T-helper 2 cell (primary cell): ENCODE results near the gene TTC23.

Source experiments
- DNase-seq, 5 experiments: peaks; one replicate each; pipeline versions ENCODE4 v3.0.0 to v3.0.0-alpha.2; 2012 to 2022

Gene TTC23

DNA sequence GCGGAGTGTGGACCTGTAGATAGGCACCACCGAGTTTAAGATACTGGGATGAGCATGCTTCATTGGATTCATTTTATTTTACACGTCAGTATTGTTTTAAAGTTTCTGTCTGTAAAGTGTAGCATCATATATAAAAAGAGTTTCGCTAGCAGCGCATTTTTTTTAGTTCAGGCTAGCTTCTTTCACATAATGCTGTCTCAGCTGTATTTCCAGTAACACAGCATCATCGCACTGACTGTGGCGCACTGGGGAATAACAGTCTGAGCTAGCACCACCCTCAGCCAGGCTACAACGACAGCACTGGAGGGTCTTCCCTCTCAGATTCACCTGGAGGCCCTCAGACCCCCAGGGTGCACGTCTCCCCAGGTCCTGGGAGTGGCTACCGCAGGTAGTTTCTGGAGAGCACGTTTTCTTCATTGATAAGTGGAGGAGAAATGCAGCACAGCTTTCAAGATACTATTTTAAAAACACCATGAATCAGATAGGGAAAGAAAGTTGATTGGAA lies 115.0 kb downstream of the TTC23 start:
- no peak for DNase-seq

DNA sequence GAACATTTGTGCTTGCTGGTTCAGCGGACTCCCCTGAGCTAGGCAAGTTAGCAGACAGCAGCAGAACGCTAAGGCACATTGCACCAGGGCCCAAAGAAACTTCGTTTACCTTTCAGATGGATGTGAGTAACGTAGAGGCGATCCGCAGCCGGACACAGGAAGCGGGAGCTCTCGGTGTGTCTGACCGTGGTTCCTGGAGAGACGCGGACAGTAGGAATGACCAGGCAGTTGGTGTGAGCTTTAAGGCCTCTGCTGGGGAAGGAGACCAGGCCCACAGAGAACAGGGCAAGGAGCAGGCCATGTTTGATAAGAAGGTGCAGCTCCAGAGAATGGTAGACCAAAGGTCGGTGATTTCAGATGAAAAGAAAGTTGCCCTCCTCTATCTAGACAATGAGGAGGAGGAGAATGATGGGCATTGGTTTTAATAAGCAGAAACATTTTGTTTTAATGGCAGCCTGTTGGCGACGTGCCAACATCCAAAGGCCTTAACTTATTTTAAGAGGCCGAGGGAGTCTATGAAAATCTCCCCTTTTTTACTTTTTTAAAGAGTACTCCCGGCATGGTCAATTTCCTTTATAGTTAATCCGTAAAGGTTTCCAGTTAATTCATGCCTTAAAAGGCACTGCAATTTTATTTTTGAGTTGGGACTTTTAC lies 116.6 kb downstream of the TTC23 start:
- no peak for DNase-seq

DNA sequence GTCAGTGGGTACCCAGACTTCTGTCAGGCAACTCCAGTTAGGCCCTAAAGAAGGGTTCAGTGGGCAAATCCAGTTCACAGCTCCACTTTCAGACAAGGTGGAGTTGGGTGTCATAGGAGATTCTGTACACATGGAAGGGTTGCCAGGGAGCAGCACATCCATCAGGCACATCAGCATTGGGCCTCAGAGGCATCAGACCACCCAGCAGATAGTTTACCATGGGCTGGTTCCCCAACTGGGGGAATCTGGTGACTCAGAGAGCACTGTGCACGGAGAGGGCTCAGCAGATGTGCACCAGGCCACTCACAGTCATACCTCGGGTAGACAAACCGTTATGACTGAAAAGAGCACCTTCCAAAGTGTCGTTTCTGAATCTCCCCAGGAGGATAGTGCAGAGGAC lies 117.3 kb downstream of the TTC23 start:
- DNase-seq, result no peak

DNA sequence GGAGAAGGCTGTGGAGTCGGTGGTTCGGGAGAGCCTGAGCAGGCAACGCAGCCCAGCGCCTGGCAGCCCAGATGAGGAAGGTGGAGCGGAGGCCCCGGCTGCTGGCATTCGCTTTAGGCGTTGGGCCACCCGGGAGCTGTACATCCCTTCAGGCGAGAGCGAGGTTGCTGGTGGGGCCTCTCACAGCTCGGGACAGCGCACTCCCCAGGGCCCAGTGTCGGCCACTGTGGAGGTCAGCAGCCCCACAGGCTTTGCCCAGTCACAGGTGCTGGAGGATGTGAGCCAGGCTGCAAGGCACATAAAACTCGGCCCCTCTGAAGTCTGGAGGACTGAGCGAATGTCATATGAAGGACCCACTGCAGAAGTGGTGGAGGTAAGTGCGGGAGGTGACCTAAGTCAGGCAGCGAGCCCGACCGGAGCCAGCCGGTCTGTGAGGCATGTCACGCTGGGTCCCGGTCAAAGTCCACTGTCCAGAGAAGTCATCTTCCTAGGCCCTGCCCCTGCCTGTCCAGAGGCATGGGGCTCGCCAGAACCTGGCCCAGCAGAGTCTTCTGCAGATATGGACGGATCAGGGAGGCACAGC lies 117.8 kb downstream of the TTC23 start:
- DNase-seq, result no peak

DNA sequence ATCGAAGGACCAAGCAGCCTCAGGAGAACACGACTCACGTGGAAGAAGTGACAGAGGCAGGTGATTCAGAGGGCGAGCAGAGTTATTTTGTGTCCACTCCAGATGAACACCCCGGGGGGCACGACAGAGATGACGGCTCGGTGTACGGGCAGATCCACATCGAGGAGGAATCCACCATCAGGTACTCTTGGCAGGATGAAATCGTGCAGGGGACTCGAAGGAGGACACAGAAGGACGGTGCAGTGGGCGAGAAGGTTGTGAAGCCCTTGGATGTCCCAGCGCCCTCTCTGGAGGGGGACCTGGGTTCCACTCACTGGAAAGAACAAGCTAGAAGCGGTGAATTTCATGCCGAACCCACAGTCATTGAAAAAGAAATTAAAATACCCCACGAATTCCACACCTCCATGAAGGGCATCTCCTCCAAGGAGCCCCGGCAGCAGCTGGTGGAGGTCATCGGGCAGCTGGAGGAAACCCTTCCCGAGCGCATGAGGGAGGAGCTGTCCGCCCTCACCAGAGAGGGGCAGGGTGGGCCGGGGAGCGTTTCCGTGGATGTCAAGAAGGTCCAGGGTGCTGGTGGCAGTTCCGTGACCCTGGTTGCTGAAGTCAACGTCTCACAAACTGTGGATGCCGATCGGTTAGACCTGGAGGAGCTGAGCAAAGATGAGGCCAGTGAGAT lies 118.5 kb downstream of the TTC23 start:
- no peak for DNase-seq

DNA sequence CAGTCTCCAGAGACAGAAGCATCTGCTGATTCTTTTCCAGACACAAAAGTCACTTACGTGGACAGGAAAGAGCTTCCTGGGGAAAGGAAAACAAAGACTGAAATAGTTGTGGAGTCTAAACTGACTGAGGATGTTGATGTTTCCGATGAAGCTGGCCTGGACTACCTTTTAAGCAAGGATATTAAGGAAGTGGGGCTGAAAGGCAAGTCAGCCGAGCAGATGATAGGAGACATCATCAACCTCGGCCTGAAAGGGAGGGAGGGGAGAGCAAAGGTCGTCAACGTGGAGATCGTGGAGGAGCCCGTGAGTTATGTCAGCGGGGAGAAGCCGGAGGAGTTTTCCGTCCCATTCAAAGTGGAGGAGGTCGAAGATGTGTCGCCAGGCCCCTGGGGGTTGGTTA lies 119.1 kb downstream of the TTC23 start:
- DNase-seq, result no peak

DNA sequence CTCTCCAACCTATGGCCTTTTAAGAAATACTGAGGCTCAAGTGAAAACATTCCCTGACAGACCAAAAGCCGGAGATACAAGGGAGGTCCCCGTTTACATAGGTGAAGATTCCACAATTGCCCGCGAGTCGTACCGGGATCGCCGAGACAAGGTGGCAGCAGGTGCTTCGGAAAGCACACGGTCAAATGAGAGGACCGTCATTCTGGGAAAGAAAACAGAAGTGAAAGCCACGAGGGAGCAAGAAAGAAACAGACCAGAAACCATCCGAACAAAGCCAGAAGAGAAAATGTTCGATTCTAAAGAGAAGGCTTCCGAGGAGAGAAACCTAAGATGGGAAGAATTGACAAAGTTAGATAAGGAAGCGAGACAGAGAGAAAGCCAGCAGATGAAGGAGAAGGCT lies 119.7 kb downstream of the TTC23 start:
- DNase-seq, result no peak

DNA sequence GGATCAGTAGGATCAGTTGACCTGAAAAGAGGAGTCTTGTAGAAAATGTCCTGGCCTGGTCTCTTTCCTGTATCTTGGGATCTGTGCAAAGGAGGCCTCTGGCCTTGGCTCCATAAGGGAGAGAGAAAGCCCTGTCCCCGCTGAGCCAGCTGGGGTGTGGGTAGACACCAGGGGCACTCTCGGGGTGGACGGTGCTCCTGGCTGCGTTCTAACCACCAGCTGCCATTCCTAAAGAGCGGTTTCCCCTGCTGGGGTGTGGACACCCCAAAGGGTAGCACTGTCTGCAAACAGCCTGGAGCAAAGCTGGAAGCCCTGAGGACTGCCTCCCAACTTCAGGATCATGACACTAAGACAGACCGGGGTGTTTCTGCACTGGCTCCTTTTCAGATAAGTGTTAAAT lies 121.0 kb downstream of the TTC23 start:
- no peak for DNase-seq

DNA sequence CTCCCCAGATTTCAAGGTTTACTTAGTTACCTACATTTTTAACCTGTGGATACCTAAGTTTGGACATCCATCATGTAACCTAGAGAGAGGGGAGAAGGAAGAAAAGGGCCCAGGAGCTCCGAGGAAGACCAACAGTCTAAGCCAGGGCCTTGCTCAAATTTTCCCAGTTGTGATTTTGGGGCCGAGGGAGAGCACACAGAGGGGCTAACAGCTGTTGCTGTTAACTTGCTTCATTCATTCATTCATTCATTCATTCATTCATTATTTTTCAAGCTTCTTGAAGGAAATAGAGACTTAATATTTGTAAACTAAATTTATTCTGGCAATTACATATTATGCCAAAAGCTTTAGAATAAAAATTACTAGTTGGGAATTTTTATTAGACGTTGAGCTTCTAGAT lies 121.6 kb downstream of the TTC23 start:
- no peak for DNase-seq

DNA sequence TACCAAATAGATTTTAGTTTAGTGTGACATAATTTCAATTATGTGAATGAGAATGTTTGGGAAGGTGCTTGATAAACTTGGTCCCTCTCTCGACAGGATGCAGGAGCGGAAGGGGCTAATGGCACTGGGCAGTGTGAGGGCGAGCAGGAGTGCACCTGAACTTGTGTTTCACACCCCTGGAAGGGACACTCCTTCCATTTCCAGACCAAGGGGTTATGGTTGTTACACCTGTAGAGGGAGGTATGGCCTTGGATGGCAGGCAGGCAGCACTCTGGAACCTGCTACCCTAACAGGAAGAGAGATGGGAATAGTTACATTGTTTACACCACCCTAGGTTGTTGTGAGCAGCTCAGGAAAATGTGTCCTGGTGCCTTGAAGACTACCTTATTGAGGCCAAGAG lies 122.5 kb downstream of the TTC23 start:
- no peak for DNase-seq

DNA sequence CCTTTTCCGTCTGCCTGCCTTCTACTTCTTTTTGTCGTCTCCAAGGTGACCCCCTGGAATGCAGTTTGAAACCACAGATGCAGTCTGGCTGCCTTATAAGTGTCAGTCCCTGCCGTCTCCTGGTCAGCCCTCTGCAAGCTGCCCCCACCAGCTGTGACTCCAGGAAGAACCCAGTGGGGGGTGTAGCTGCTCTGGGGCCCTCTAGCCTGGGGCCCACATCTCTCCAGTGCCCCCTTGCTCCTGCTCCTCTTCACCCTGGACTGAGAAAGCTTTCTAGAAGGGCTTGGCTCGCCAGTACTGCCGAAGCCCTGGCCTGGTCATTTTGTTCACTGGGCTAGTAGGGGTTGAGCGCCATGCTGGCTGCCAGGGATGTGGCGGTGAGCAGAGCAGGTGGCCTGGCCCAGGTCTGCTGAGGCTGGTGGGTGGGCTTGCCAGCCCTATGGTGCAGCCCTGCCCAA lies 123.2 kb downstream of the TTC23 start:
- DNase-seq, result no peak

DNA sequence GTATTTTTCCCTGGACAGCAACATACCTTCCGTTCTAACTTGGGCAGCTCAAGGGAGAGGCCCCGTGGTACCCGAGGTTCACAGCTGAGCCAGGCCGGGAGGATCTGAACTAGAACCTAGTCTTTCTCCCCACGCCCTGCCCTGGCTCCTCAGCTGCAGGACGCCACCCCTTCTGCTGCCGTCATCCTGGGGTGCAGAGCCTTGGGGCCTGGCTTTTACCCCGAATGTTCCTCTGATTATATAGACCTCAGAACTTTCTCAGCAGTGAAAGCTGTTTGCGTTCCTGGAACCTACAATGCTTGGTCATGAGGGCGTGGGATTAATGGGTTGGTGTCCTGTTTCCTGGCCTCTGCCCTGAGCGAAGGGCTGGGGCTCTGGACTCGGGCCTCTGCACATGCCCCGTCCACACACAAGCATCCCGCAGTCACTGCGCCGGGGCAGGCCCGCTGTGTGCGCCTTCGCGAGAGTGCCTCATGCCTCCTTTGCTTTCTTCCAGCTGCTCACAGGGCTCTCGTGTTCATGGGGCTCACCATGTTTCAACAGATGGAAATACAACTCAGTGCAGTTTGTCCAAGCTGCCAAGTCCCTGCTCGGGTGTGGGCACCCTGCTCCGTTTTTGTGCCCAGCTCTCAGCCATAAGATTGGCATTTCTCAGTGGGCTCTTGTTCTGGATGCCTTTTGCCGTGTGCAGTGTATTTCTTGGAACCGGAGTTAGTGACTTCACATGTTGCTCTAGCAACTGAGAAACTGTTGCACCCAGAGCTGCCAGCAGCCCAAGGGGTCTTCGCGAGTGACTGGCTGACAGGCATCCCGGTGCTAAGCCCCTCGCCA lies 124.1 kb downstream of the TTC23 start:
- no peak for DNase-seq

DNA sequence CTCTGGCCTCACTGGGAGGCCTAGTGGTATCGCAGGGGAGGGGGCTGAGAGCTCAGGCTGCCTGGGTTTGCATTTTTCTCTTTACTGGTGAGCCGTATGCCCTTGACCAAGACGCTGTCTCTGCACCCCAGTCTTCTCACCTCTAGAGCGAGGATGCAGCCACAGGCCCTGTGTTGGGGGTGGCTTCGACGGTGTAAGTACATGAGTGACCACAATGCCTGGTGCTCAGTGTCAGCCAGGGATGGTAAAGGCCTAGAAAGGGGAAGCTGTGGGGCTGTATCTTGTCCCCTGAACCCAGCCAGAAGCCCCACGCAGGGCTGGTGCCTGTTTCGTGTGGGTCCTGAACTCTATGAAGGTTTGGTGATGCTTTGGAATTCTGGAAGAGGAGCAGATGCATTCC lies 124.7 kb downstream of the TTC23 start:
- DNase-seq, result no peak

DNA sequence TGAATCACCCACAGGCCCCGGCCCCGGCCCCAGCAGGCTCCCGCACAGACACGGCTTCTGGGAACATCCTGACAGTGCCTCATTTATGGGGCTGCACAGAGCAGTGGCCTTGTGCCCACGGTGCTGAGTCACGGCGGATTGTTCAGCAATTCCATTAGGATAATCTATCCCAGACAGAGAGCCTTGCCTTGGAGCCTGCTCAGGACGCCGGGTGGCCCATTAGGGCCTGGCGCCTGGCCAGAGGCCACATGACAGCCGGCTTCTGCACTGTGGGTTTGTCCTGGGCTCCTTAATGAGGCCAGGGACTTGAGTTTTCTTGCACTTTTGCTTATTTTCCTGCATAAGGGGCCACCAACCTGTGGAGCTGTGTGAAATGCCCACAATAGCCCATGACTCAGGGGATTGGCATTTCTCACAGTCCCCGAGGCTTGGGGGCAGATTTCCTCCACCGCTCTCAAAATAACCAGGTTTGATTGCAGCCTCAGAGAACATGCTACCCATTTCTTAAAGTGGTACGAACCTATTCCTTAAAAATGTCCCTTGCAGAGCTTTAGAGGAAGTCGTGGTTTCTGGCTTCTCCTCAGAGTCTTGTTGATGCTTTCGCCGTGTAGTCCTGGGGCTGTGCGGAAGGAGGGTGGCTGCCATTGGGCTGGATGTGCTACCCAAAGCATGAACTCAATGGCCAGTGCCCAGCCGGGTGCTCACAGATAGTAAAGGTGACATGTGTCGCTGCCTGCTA lies 125.5 kb downstream of the TTC23 start:
- DNase-seq, result no peak

DNA sequence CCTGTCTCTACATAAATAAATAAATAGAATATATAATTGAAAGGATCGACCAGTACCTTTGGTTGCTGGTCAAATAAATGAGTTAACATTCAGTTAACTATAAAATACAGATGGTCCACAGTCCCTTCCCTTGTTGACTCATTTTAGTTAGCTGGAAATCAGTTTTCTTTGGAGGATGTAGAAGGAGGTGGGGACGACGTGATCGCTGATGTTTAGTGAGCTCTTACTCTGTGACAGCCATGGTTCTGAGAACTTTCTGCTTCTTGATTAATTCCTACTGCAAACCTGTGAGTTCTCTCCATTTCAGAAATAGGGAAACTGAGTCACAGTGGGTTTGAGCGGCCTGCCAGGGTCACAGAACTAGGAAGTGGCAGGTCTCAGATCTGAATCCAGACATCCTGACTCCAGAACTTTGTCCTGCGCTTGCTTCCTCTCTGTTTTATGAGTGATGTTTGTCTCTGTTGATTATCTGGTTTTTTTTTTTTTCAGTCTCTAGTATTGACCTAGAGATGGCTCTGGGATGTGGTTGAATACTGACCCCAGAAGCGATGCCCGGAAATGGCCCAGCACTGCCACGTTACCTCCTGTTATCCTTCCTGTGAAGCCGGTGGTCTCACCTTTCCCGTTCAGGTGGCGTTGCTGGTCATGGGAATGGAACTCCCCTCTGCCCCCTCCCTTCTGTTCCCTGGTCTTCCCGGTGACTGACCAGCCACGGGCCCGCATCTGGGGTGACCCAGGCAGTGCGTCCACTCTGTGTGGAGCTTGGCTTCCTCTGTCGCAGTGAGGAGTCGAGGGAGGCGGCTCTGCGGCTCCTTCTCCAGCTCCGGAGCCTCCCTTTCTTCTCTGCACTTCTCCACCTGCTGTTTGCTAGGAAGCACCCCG lies 126.3 kb downstream of the TTC23 start:
- no peak for DNase-seq

DNA sequence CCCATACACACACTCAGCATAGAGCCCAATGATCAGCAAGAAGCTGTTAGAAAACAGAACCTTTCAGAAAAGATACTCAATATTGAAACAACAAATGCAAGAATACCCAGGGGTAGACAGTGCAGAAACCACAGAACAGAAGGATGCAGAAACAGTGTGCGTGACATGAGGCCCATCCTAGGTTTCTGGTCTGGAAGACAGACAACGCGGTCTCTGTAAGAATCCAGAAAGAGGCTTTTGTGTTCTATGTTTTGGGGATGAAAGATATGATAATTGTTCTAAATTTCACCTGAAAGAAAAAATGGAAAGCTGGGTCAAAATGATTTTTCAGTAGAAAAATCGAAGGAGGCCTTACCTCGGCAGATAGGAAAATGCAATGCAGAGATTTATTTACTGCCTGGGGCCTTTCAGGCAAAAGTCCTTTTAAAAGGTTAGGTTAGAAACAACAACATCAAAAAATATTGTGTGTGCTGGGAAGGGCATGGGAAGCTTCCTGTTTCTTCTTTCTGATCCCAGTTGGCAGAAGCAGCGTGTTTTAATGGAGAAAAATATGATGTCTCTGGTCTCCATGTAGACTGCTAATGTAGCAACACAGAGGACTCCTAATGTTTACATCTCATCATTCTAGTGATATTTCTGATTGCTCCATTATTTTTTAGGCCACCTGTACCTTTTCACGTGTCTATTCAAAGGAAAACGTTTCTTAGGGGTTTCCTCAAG lies 127.5 kb downstream of the TTC23 start:
- DNase-seq, result no peak

DNA sequence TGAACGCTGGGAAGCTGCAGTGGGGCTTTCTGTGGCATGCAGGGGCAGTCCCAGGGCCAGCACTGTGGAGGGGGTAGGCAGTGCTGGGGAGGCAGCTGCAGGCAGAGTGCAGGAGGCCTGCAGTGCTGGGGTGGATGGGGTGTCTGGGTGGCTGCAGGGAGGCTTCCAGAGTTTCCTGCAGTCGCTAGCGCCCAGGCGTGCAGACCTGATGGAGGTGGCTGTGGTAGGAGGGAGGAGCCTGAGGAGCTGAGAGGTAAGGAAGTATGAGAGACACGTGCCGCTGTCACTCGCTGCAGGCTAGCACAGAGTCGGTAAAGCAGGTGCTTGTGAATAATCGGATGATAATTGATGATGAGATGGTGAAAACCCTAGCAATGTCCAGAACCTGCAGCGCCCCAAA lies 128.2 kb downstream of the TTC23 start:
- DNase-seq, result no peak

DNA sequence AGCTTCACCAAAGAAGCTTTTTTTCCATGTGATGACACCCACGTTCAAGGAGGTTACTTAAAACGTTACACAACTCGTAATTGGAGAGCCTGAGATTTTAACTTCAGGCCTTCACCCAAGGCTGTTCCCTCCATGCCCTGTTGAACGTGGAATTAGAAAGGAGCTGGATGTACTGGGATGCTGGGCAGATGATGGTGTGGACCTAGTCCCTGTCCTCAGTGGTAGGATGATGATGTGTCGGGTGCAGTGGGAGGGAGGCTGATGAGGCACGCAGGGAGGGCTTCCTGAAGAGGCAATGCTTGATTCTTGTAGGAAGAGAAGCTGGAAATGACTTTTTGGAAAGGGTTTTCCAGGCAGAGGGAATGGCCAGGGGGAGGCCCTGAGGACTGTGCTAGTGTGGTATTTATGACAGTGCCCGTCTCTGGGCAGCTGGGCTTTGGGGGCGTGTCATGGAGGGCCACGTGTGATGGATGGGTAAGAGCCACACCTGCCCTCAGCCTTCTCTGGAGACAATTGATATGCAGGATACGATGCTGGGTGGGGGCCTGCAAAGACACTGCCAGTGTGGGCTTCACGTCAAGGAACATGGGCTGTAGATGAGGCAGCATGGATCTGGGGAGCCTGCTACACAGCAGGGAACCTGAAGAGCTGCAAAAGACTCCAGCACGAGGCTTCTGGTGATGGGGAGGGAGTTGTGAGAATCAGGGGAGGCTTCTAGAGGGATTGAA lies 129.2 kb downstream of the TTC23 start:
- no peak for DNase-seq

DNA sequence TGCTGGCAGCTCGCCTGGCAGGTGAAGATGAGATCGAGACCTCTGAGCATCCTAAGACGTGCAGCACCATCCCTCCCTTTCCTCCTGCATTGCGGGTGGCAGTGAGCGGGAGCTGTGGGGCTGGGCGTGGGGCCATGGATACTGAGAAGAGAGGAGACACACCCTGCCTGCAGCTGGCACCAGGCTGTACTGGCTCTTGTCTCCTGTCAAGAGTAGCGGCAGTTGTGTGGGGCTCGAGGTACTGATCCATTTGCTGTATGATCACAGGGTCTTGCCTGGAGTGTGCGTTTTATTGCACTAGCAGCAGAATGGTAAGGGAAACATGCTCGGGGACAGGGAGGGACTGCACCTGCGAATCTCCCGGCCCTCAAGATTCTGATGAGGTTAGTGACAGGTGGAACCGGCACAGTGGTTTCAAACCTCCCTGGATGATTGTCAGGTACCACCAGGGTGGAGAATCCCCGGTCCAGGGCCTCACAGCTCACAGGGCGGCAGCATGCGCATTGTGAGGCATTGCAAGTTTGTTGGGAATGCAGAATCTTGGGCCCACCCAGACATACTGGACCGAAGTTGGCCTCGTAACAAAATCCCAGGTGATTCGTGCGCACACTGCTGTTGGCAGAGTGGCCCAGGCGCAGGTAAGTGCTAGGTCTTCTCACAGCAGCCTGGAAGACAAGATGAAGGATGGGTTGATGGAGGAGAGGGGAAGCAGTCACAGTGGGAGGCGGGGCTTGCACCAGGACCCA lies 130.4 kb downstream of the TTC23 start:
- DNase-seq, result no peak
